SHP77 (cell line): Measurements from ENCODE around the gene PRR23E.

Experiments
- DNase-seq, 2 experiments: peaks; one replicate each; lab custom pipeline; 2025; lab: John Stamatoyannopoulos, UW

PRR23E gene

DNA sequence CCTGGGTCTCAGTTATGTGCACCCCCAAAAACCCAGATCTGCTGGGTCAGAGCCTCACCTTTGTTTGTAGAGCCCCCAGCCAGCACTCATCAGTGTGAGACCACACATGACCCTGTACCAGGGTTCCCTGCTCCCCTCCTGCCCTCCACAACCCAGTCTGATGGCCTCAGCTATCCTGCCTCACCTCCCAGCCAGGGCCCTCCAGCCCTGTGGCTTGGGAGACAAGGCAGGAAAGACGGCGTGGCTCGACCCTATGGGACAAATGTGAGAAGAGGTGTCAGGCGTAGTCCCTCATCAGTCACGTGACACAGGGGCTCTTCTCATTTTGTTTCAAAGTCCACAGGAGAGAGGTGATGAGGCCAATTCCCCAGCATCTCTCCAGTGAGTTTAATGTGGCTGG is 28.3 kb upstream of the PRR23E start:
- no peak for DNase-seq

DNA sequence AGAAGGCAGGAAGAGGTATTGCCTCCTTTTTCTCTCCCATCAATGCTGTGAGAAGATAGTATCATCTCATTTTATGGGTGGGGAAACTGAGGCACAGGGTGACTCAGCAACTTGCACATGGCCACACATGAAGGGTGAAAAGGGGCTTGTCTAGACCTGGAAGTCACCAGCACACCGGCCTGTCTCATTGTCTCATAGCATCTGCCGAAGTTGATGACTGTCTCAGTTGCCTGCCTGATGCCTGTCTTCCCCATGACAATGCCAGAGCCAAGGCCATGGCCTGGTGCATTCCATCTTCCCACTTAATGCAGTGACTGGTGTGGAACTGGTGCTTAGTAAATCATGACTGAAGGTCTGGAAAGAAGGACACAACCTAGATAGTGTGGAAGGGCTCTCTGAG is 27.9 kb upstream of the PRR23E start:
- DNase-seq = no peak

DNA sequence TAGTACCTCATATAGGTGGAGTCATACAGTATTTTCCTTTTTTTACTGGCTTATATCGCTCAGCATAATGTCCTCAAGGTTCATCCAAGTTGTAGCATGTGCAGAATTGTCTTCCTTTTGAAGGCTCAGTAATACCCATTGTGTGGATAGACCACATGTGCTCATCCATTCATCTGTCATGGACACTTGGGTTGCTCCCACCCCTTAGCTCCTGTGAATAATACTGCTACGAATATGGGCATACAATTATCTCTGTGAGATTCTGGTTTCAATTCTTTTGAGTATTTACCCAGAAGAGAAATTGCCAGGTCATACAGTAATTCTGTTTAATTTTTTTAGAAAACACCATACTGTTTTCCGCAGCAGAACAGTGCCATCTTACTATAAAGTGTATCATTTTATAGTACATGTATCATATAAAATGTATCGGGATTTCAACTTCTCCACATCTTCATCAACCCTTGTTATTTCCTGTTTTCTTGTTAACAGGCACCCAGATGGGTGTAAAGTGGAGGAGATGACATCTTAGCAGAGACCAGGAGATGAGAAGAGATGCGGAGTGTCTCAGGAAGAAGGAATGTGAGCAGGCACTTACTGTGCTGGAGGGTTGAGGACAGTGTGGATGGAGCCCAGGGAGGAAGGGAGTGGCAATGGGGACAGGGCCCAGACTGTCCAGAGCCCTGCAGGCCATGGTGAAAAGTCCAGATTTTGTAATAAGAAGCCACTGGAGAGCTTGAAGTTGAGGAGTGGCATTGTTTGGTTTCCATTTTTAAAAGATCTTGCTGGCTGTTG is 27.0 kb upstream of the PRR23E start:
- DNase-seq = no peak

DNA sequence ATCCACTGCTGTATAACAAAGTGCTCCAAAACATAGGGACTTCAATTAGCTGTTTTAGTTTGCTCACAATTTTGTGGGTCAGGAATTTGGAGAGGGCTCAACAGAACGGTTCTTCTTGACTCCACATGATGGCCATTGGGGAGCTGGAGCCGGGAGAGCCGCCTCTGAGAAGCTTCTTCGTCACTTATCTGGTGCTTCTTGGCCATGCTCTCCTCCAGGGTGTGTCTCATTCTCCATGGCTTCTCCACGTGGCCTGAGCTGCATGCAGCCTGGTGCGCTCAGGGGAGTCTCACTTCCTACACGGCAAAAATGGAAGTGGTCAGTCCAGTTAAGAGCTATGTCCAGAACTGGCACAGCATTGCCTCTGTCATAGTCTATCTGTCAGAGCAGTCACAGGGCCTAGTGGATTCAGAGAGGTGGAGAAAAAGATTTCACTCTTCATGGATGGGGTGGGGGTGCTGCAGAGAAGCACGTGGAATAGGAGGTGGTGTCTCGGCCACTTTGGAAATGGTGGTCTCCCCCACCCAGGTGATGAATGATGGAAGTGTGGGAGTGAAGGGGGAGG is 26.3 kb upstream of the PRR23E start:
- DNase-seq = no peak

DNA sequence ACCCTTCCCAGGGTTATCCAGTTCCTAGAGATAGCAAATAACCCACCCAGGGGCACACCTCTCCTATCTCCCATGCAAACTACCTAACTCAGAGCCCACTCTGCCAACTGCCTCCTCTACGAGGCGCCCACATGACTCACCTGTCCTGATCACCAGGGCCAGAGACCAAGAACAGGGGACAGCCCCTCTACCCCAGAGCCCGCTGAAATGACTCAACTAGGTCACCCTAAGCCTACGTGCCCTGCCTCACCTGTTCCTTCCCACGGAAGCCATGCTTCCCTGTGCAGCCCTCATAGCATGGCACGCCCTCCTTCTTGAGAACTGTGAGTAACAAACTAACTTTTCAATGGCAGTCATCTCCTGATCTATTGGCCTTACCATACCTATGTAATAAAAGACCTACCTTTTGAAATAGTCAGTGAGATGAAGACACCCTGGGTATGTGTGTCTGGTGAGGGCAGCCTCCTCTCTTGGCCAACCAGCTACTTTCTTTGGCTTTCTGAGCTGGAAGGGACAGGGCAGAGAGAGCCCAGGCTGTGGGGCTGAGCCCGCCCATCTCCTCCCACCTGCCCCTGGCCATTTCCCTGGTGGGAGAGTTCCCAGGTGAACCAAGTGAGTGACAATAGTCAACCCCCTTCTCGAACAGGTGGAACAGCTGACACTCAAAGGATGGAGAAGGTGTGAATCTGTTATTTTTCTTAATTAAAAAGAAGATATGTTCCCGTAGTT is 25.5 kb upstream of the PRR23E start:
- no peak for DNase-seq

DNA sequence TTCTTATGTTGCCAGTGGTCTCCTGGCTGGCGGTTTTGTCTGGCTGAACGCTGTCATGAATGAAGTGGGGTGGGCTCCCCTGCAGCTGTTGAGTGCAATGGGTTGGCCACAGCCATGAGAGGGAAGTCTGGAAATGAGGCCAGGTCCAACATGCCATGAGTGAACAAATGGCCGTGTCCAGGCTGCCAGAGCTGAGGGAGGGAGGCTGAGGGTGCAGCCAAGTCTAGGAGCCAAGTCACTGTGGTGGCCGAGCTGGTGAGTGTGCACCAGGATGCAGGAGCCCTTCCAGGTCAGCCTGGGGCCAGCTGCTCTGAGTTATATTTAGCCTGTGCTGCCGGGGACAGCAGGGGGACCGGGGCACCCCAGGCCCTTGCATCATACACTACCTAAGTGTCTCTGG is 24.7 kb upstream of the PRR23E start:
- DNase-seq = peak in 1 of 2 experiments; percentile 61

DNA sequence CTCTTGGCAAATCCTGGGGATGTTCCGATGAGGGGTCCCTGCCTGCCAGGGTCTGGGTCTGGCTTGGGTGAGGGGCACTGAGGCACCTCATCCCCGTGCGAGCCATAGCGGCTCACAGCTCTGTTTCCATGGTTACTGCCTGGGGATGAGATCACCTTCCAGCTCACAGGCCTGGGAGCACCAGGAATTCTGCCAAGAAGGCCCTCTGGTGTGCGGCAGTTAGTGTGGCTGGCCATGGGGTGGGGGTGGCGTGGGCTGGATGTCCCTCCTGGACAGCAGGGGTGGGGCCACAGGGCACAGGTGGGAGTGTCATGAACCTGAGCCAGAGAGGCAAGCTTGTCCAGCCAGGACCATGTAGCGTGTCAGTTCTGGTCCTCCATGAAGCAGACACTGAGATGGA is 22.1 kb upstream of the PRR23E start:
- DNase-seq = peak; percentile 68 to 69

DNA sequence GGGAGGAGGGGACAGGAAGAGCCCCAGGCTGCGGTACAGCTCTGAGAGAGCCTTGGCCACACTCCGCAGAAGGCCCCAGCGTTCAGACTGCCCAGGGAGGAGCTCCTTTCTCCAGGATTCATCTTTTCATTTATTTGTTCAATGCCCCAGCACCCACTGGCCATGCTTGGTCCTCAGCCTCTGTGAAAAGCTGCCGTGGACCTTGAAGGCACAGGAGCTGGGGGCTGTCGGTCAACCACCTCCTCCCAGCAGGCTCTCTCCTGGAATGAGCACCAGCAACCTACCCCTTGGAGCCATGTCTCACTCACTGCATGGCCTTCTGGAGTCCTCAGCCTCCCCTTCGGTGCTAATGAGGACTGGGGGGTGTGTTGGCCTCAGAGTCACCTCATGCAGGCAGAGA is 21.6 kb upstream of the PRR23E start:
- DNase-seq = no peak

DNA sequence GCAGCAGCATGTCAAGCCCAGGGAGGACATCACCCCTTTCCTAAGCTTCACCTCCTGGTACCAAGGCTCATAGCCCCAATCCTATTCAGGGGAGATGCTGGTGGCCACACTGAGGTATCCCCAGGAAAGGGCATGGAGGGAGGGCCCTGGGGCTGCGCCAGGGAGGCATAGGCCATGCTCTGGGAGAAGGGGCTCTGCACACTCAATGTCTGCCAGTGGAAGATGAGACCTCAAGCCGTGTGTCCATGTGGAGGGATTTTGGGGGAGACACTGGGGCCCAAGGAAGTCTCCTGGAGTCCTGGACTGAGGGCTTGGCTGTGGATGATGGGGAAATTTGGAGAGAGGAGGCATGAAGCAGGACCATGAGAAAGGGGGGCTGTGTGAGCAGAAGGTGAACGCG is 21.2 kb upstream of the PRR23E start:
- no peak for DNase-seq

DNA sequence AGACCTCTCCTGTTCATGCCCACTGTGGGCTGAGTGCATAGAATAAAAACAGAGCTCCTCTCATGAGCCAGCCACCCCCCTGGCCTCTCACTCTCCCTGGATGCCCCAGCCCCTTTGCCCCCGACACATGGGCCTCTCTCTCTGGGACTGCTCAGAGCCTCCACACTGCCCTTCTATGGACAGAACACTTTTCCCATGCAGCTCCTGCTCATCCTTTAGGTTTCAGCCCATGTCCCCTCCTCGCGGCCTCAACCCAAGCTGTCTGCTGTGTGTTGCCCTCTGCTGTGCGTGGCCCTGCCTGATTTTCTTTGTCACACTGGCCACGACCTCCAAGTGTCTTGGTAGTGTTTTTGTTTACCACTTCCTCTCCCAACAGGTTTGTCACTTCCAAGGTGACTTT is 20.7 kb upstream of the PRR23E start:
- no peak for DNase-seq

DNA sequence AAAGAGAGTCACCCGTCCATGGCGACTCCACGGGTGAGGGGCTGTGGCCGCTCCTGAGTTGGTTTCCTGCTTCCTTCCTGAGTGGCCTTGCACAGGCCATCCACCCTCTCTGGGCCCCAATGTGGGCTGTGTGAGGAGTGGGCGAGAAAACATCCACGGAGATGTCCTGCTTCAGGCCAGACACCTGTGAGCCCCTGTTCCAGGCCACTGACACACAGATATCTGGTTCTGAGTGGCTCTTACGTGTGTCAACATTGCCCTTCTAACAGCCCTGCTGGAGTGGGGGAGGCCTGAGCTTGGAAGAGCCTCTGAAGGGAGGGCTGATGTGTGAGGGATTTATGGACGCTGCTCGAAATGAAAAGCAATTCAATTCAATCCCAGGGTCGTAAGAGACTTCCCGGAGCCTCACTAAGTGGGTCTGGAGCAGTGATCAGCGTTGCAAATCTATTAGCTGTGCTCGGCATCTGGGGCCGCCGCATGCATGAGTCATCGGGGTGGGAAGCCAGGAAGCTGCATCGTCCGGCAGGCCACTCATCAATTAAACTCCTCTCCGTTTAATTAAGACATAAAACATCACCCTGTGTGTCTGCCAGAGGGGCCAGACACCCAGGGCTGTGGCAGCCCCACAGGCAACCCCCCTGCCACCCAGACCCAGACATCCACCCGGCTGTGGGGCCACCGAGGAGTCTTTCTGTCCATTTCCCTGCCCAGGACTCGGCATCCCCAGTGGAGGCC is 20.0 kb upstream of the PRR23E start:
- DNase-seq = peak; percentile 47 to 49

DNA sequence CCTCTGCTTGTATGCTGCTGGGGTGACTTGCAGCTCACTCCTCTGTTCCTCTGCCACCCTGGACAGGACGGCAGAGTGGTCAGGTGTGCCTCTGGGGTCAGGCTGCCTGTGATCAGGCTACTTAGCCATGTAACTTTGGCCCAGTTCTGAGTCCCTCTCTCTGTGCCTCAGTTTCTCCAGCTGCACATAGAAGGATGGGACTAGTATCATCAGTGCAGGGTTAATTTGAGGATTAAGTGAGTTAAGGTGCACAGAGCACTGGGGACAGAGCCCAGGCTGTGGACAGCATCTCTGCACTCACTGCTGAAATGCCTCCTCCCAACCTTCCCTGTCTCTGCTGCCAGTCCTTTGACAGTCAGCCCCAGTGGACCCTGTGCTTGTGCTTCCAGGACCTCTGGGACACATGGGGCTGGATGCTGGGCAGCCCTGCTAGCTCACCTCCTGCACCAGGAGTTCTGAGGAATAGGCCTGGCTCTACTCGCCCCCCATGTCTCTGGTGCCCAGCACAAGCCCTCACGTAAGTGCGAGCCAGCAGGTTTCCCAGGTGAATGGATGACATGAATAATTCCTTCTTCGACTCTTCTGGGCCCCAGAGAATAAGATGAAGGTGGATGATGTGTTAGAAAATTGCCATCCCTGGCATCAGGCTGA is 19.3 kb upstream of the PRR23E start:
- DNase-seq = no peak

DNA sequence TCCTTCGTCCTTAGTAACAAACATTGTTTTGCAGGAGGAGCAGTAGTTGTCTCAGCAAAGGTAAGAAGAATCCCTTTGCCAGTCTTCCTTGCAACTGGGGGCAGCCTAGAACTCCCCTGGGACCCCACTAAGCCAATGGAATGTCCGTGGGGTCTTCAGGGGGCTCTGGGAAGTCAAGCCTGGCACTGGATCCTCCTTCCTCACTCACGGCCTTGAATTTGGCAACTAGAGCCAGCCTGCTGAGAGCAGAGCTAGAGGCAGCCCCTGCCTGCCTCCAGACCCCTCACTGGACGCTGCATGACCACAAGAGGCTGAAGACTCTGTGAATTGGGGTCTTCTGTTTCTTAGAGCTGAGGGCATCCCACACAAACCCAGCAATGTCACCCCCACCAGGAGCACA is 18.6 kb upstream of the PRR23E start:
- DNase-seq = no peak

DNA sequence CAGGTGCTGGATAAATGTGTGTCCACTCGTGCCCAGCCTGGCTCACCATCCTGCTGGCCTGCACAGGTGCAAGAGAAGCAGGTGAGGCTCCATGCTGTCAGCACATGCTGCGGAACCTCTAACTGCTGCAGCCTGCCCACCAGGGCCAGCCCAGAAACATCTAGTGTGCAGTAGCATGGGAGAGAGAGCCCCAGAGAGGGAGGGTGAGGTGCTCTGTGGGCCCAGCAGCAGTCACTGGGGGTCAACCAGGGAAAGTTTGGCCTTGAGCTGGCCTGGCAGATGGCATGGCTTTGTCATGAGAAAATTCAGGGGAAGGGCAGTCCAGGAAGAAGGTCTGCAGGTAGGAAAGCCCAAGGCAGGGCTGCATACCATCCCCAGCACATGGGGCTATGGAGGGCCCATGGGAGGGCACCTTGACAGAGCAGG is 18.2 kb upstream of the PRR23E start:
- no peak for DNase-seq

DNA sequence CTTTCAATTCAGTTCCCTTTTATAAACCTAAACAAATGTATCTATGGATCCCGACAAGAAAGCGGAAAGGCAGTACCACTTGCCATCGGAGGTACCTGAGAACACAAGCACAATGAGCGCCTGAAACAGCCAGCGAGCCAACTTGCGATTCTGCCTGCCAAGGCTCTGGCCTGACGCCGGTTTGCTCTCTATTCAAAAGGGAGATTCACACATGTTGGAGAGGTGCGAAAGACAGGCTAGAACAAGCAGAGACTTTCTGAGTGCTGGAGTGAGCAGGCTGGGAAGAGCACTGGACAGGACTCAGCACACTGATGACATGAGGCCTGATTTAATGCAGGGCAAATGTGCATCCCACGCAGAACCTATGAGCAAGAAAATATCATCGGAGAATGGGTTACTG is 17.7 kb upstream of the PRR23E start:
- no peak for DNase-seq

DNA sequence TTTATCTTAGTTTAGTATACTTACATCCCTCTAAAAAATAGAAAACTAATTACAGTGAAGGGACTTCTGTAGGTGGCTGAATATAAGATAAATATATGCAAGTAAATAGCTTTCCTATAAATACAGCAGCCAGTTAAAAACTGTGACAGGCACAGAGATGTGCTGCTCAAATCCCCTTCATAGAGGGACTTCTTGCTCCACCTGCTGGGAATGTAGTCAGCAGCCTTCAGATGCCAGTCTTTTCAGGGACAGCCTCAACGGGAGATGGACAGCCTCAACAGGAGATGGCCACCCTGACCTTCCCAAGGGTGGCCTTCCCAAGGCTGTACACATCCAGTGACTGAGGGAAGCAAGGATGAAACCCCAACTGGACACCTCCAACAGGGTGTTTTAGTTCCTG is 15.7 kb upstream of the PRR23E start:
- peak; percentile 22 to 59 for DNase-seq

DNA sequence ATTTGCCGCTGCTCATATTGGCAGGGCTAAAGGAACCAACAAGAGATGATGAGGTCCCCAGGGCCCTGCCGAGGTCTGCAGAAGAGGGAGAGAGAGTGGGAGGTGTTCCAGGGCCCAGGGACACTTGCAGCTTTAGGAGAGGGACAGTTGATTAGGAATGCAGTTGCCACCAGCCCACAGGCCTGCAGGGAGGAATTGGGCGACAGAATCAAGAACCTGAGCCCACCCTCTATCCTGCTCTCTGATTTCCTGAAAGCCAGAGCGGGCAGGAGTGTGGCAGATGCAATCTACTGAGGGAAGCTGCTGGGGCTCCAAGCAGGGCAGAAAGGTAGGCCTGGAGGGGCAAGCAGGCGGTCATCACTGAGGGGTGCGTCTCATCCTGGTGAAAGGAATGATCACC is 12.1 kb upstream of the PRR23E start:
- no peak for DNase-seq

DNA sequence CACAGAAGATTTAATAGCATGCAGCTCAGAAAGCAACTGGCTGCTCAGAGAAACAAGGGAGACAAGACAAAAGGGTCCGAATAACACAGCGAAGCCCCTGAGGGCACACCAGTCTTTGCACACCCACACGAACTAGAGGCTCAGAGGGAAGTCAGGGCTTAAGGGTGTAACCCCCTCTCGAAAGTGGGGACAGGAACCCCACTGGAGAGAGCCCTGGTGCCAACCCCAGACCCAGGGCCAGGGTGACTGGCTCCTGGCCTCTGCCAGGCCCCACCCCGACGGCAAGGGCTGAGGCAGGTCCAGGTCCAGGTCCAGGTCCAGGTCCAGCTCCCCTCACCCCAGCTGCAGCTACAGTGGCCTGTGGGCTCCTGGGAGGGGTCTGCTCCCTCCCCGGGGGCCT is 10.5 kb upstream of the PRR23E start:
- no peak for DNase-seq

DNA sequence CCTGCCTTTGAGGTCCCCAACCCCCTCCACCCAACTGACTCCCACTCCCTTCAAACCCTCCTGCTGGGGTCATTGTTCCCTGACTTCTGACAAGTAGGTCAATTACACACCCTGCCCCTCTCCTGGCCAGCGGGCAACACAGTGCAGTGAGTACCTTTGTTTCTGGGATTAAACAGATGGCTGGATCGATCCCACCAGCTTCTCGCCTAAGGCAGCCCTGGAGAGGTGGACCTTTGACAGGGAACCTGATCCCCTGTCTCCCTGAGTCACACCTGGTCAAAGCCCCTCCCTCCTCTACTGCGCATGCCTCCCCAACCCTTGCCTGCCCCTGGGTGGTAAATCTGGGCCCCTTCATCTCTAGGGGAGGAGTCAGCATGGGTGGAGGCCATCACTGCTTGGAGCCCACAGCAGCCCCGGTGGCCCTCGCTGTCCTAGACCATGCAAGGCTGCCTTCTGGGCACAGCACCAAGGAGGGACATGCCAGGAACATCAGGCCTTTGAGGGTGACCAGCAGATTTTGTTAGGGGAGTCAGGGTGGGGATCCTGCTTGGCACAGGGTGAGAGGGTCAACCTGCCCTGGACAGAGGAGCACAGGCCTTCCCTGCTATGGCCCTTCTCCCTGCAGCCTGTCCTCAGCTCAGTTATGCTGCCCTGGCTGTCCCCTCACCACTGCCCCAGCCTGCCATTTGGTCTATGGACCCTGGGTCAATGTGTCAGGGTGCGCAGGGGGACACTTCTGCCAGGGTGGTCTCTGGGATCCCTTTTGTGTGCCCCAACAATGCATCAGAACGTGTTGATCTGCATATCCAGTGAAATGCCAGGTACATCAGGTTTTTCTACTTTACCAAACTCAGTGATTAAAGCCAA is 9.8 kb upstream of the PRR23E start:
- no peak for DNase-seq

DNA sequence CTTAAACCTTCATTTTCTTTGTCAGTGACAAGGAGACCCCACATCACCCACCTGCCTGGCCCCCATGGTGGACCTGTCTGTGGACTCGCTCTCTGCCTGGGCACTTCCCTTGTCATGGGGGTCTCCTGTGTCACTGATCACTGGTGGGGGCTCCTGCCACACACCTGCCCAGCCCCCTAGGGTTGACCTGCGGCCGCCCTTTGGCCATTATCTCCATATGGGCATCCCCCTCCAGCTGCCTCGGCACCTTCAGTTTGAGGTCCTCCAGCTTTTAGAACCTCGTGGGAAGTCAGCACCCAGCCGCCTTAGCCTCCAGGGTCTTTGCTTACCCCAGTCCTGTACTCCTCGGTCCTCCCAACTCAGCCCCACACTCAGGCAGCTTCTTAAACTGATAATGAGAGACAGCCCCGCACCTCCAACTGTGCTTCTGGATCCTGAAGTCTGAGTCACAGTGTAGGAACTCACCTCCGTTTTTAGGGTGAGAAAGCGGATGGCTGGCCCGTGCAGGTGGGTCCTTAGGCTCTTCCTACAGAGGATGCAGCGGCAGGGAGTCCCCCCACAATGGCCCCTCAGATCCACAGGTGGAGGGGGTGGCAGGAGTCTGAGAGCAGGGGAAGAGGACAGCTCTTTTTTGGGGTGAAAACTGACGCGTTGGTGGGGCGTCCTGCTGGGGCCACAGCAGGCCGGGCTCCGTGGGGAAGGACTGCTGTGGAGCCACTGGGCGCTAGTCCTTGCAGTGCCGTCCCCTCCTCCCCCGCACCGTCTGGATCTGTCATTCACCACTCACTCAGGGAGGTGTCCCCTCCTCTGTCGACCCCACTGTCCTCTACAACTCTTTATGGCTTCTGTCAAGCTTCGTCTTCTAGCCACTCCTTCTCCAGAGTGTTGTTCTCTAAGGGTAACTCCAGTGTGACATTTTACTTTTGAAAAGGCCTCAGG is 8.7 kb upstream of the PRR23E start:
- DNase-seq = no peak
